HG03097 (cell line): ENCODE results near the gene ZNF641.

Experiments used
- ATAC-seq: cut with Tn5 transposase; IDR thresholded peaks from one replicate; pipeline ENCODE4 v1.9.1; 2021; ENCODE audit not compliant: unreplicated experiment, low FRiP score

ZNF641 gene

DNA sequence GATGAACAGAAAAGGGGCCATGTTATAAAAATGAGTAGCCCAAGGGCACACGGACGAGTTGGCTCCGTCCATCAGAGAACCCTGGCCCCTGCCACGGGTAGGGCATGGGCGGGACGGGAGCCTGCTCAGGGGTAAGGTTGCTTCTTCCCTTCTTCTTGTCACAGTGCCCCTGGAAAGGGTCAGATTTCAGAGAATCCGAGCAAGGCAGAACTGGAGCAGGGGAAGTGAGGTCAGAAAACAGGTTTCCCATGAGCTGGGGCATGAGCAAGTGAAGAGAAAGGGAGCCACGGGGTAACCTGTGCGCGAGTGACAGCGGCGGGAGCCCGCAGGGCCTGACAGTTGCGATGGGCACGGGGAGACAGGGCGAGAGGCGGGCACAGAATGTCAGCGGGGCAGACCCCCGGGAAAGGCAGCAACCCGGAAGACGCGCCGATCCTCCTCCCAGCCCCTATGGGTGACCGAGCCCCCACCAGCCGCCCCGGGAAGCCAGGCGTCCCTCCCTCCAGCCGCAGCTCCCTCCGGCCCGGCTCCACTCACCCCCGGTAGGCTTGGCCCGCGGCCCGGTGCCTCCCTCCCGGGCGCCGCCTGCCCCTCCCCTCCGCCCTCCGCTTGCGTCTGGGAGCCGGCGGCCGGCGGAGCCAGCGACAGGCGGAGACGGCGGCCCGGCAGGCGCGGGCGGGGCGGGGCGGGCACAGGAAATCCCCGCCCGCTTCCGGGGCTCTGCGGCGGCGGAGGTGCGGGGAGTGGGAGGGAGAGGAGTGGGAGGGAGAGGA is at the start of gene ZNF641:
ZNF641 (minus strand) TSS at position 671 of the 773 bp plus-strand sequence. CDS start 2,829 bp downstream, outside the sequence.
- peak; percentile 80 for ATAC-seq

DNA sequence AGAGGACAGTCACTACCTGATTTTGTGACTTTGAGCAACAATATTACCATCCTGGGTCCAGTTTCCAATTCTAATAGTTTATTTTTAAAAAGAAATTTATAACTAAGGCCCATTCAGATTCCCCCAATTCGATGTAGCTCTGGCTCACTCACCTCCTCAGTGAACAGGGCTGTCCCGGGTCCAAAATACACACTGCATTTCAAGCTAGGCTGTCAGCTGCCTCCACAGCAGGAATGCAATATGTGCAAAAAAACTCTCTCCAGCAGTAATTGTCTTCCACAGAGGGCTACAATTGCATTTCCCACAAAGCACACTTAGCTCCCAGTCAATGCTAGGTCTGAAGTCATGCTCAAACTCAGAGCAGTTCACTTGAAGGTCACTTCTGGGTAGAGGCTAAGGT is 39.3 kb upstream of the ZNF641 start:
- ATAC-seq: no peak

DNA sequence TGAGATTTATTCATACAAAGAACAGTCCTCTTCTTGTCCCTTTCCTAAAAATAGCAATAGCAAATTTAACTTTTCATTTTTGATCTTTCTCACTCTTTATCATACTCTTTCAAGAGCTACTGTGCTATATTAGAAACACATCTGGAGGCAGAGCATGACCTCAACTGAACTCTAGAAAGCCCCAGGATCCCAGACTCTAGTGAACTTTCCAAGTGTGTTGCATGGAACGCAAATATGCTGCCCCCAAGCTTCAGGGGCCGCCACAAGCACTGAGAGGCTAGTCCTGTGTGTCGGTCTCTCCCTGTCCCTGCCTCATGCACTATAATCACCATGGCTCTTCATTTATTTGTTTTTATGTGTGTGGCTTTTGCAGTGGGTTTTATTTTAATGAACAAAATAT is 38.7 kb upstream of the ZNF641 start:
- ATAC-seq: no peak

DNA sequence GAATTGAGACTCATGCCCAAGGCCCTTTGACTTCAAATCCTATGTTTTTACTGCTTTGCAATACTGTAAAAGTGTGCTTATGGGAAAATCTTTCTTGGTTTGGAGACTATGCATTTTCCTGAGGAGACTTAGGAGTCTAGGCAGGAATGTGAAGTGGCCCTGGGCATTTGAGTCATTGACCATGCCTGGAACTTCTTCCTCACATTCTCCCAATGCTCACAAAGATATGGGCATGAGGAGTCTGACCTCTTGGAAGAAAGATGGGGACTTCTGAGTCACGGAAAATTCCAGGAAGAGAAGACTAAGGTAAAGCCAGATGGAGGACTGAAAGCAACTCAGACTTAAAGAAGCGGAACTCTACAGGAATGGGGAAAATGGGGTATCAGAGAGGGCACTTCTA is 38.2 kb upstream of the ZNF641 start:
- no peak for ATAC-seq

DNA sequence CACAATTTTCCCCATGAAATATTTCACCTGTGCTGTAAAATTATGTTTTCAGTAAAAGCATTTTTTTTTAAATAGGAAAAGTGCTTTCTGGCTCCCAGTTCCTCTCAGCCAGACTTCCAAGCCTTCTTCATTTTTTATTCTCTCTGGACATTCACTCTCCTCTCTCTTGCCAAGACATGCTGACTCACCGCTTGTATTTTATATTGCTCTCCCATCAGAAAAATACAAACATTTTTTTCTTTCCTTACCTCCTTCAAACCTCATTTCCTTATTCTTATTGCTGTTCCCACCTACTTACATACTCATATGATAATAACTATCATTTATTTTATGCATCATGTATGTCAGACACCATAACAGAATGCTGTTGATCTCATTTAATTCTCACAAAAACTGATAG is 37.7 kb upstream of the ZNF641 start:
- ATAC-seq: no peak

DNA sequence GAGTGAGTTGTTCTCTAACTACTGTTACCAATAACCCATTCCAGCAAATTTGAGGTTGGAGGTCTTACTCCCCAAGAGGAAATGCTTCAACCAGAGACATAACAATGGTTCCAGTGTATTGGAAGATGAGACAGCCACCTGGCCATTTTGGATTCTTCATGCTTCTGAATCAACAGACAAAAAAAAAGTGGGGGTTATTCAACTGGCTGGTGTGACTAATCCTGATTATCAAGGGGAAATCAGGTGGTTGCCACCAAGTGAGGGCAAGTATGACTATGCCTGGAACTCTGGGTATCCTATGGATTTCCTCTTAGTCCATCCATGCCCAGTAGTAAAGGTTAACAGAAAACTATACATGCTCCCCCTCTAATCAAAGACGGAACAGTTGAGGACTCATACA is 29.9 kb upstream of the ZNF641 start:
- ATAC-seq: no peak

DNA sequence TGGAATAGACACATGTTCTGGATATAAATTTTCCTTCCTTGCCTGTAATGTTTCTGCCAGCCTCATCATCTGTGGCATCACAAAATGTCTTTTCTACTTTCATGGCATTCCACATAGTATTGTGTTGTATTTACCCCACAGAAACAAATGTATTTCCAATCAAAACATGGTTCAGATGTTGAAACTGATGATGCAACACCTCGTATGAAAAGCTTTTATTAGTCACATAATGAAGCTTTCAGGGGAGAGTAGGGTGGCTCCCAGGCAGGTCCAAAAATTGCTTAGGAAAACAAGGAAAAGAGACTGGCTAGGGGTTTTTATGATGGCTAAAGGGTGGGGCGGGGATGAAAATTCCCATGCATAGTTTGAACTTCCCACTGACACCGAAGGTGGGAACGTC is 29.1 kb upstream of the ZNF641 start:
- no peak for ATAC-seq

DNA sequence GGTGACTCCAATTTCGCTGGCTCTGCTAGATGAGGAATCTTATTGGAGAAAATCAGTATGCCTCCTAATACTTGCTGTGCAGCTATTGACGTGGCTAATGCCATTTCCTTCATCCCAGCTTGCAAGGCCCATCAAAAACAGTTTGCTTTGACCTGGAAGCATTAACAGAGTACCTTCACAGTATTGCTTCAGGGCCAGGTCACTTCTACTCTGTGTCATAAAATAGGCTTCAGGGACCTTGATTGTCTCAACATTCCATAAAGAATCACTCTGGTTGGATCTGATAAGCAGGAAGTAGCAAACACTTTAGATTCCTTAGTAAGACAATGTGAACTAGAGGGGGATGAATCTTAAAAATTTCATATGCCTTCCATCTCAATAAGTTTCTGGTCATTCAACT is 26.9 kb upstream of the ZNF641 start:
- no peak for ATAC-seq

DNA sequence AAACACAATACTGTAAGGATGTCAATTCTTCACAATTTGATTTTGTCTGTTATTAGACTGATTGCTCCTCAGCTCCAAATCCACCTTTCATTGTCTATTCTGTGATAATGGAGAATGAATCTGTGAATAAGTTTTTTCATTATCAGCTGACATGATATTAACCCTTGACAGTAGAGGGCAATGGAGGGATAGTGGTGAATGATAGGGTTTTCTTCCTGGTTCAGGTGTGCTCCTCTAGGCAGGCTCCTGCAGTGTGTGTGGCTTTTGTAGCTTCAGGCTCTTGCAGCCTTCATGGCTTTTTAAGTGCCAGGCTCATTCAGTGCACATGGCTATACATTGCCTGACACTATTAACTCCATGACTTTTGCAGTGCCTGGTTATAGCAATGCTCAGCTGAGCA is 23.4 kb upstream of the ZNF641 start:
- ATAC-seq: no peak

DNA sequence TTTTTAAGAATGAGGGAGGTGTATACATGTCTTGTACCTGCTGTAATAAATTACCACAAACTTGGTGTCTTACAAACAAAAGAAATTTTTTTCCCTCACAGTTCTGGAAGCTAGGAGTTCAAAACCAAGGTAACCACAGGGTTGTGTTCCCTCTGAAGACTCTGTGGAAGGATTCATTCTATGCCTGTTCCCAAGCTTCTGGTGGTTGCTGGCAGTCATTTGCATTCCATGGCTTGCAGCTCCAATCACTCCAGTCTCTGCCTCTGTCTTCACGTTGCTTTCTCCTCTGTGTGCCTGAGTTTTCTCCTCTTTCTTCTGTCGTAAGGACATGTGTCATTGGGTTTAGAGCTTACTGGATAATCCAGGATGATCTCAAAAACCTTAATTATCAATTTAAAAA is 15.4 kb upstream of the ZNF641 start:
- no peak for ATAC-seq

DNA sequence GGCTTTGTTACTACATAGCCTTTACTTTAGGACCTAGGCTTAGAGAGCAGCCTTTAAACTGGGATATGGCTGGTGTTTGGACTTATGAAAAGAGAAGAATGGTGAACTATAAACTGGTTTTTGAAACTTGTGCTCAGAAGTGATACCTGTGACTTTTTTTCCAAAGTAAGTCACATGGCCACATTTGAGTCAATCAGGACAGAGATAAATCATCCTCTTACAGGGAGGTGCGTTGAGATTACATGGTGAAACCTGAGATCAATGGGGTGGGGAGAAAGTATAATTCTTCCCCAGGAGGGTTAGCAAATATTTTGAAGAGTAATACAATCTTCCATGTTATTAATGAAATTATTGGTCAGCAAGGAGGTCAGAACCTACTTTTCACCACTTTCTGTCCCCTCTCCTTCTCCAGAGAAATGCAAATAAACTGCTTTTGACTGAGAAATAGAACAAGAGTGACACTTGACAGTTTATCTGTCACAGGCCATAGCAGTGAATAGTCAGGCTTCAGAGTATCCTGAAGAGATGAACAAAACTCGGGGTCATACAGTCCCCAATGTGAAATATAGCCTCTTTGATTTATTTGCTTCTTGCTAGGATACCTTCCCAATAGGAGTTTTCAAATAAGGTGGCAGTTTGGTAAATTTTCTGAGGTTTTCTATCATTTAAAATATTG is 11.1 kb upstream of the ZNF641 start:
- no peak for ATAC-seq

DNA sequence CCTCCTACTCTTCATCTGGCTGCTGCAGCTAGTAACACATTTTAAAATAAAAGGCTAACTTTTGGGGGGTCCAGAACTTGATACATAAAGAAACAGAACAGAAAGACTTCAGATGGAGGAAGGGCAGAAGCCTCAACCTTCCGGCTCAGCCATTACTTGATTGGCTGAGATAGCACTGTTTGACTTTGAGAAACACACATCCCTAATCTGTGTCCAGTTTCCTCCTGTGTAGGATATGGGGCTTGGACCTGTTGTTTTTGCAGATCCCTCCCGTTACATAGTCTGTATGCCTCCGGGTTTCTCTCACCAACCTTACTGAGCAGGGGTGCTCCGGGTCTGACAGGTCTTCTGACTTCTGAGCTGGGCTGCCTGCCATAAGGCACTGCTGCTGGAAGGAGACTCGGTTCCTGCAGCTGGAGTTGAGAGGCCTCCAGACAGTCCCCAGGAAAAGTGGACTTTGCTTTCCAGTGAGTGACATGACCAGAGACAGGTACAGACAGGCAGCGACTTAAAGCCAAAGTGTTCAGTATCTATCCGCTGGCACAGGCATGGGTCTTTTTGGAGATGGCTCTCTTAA is 8.3 kb upstream of the ZNF641 start:
- ATAC-seq: no peak

DNA sequence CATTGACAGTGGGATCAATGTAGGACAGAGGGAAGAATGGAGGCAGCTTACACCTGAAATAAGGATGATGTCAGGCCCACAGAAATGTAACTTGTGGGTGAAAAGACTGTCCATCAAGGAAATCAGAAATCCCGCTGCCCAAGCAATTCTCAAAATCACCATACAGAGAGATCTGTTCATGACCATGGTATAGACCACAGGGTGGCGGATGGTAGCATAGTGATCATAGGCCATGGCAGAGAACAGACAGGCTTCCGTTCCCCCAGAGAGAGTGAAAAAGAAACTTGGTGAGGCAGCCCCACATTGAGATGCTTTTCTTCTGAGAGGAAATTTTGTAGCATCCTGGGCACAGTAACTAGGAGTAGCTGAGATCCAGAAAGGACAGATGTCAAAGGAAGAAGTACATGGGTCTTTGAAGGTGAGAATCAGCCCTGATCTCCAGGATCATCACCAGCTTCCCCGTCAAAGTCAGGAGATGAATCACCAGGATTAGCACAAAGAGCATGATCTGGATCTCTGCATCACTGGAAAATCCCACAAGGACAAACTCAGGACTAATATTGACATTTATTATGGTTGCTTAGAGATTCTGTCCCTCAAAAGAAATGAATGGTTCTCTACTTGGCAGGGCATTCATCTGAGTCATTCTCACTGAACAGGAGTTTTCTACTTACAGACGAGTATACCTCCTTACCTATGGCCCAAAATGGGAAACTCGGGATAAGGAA is 5.5 kb upstream of the ZNF641 start:
- ATAC-seq: no peak

DNA sequence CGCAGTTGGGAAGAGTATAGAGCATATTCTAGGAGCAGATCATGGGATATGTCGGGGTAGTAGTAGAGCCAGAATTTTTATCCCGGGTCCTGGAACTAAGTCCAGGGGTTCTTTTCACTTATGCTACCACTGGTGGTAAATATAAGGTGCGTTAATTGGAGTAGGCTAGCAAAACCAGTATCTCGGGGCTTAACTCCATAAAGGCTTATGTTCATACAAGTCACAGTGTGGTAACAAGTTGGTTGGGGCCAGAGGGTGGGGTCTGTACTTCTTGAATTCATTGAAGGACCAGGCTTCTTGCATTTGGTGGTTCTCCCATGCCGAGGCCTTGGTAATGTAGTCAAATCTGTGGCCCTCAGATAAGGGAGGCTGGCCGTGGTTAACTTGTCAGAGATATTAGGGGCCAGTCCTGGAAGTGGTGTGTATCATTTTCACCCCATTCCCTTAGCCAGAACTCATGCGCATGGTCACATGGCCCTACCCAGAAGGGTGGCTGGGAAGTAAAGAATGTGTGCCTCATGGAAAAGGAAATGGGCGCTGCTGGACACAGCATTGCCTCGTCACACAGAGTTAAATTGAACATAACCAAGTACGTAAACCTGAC is 1.5 kb upstream of the ZNF641 start:
- ATAC-seq: no peak

DNA sequence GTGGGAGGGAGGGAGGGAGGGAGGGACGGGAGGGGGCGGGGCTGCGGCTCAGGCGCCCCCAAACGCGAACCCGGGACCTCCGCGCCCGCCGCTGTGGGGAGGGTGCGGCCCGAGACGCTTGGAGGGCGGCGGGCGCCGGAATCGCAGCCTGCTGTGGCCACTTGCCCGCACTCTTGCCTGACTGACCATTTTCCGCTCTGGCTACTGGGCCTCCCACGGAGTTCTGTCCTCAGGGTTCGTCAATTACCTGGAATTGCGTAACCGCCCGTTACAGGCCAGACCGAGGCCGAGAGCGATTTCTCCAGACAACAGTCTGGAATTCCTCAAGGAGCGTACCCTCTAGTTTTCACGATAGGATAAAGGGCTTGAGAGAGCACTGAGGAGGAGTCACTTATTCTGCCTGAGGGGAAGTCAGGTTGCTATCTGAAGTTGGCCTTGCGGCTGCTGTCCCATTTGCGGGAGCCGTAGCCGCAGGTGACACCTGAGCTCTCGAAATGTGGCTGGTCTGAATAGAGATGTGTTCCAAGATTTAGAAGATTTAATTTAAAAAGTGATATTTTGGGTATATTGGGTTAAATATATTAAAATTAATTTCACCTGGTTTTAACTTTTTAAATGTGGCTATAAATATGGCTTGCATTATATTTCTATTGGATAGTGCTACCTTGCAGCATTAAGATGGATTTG is 446 bp upstream of the ZNF641 start:
- ATAC-seq: no peak

DNA sequence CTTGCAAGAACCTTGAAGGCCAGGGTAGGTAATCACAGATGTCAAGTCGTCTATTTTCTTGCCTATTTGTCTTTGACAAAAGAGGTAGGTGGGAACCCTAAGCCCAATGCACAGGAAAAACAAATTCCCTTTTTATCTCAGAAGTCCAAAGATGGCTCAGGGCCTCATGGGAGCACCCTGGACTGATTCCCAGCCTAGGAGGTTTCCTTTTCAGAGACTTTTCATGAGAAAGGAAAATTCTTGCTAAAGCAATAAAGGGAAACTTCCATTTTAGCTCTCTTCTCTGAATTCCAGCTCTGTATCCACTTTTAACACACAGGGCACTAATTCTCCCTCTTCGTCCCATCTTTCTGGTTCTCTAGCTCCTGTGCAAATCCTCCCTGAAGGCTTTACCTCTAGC is 1.2 kb downstream of the ZNF641 start:
- no peak for ATAC-seq

DNA sequence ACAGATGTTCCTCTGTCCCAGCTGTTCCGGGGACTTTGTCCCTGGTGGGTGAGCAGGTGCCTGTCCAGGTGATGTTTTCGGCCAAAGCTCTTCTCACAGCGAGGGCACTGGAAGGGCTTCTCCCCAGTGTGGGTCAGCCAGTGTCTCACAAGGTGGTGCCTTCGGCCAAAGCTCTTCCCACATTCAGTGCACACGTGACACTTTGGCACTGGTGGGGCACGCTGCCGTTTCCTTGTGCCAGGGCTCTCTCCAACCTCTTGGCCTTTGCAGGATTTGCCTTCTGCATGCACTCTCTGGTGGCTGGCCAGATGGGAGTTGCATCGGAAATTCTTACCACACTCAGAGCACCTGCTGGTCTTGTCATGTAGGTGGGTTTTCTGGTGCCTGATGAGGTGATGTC is 7.7 kb downstream of the ZNF641 start:
- ATAC-seq: no peak

DNA sequence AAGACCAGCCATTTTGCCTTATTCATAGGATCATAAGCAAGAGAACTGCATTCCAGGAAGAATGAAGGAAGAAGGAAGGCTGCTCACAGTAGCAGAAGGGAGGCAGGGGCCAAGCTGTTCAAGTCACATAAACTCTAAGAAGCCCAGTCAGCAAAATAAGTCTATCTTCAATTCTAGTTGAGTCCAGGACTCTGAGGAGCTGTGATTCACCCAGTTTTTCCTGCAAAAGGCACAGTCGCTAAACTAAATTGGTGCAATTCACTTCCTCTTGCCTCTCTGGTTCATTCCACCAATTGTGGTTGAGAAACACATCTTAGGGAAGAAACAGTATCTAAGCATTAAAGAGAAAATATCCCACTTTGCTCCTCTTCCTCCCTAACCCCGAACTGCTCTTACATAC is 9.8 kb downstream of the ZNF641 start:
- ATAC-seq: no peak

DNA sequence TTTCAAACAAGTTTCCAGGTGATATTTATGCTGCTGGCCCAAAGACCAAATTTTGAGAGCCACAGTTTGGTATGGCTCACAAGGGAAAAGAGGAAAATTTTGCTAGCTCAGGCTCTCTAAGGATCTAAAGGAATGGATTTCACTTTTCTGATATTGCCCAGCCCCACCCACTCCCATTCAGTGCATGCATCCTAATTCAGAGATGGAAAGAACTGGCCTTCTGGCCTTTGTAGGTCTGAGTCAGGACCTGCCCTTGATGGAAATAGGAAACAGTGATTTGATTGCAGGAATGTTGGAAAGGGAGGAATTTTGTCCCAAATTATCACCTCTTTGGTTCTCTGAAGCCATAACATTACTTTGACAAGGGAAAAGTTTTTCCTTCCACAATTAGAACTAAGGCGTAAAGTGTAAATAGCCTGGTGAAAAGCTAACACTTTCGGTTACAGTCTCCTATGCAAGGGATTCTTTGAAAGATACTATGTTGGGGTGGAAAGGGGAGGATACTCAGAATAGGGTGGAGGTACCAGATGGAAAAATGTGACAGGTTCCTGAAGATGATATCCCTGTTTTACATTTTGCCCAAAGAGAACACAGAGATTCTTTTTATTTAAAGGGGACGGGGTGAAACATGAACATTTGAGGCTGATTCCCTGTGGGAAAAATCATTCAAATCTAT is 11.1 kb downstream of the ZNF641 start:
- no peak for ATAC-seq

DNA sequence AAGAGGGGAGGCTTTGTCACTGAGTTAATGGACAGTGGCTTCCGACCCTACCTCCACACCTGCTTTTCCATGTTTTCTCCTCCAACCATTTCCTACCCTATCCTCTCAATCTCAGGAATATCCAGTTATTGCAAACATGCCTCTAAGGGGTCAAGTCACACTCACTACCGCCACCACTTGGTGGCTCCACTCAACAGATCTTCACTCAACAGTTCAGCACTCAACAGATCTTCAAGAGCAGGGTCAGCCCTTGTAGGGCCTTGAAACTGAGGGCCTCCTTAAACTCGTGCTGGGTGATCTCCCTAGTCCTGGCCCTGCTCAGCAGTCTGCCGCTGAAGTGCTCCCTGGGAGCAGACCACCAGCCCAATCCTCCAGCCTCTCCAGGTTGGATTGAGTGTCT is 14.2 kb downstream of the ZNF641 start:
- ATAC-seq: no peak
